Erythroblast (primary cell): Measurements from ENCODE around the gene OSER1.

Source experiments
- GATA1 ChIP-seq: IDR thresholded peaks from 2 replicates; pipeline ENCODE4 v1.6.1; 2011; ENCODE audit warnings: low read depth, mild to moderate bottlenecking, control low read depth, low read length, moderate library complexity
- POLR2A ChIP-seq: IDR thresholded peaks from 2 replicates; pipeline ENCODE4 v1.6.1; 2011; ENCODE audit warnings: mild to moderate bottlenecking, low read length

GRCh38 chr20:44174996-44175765, 35.4 kb downstream of the OSER1 start:
- TF ChIP-seq POLR2A = no peak
- TF ChIP-seq GATA1 = no peak
